GM19397 (cell line): Measurements from ENCODE around the gene VCP.
"Not testable (repeated sequence)": the region's sequence is repeated elsewhere in the genome, so short reads cannot be mapped to it uniquely, and the experiment has no call there.

Experiments
- ATAC-seq: cut with Tn5 transposase; IDR thresholded peaks from one replicate; pipeline ENCODE4 v1.9.1; 2021; ENCODE audit warnings: mild to moderate bottlenecking, moderate library complexity; ENCODE audit not compliant: unreplicated experiment

The VCP gene

DNA sequence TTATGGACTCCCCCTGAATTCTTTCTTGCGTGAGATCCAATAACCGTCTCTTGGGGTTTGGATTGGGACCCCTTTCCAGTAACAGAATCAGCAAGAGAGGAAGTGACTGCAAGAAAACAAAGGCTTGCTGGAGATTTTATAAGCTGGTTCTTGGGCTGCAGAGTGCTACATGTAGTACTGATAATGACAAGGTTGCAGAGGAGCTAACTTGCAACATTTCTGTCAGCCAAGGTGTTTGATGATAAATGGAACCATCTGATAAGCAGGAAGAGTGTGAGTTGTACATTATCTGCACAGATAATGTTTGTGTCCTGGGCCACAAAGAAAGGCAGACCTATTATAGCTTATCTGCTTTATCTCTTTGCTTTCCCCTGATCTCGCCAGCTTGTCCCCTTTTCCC lies 45.8 kb downstream of the VCP start:
- no peak for ATAC-seq

DNA sequence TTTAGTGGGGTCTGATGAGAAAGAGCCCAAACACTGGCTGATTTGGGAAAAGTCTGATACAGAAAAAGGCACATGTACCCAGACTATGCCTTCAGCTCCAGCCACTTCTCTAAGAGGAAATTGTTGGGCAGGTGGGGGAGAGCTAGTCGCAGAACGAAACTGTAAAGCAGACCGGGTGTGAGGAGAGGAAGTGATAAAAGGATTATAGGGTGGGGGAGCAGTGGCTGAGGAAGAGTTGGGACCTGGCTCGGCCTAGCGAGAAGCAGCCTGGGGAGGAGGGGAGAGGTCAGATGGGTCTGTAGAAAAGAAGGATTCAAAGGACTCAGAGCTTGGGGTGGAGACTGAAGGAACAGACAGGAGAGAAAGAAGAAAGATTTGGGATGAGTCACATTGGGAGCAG lies 49.0 kb downstream of the VCP start:
- not testable (repeated sequence) for ATAC-seq

- ATAC-seq, result no peak
Observed at GRCh38 chr9:35014517-35014916, 57.9 kb downstream of the VCP start.

GRCh38 chr9:35010351-35010958 lies 62.0 kb downstream of the VCP start:
- ATAC-seq, result no peak
